GM19463 (cell line): ENCODE data around the gene SELENOF.
A peak's percentile ranks its signal among the peaks of the same experiment; 100 is the strongest.

Source experiments
- ATAC-seq: cut with Tn5 transposase; IDR thresholded peaks from one replicate; pipeline ENCODE4 v1.9.1; 2021; ENCODE audit warnings: mild to moderate bottlenecking, moderate library complexity; ENCODE audit not compliant: unreplicated experiment

Gene SELENOF

DNA sequence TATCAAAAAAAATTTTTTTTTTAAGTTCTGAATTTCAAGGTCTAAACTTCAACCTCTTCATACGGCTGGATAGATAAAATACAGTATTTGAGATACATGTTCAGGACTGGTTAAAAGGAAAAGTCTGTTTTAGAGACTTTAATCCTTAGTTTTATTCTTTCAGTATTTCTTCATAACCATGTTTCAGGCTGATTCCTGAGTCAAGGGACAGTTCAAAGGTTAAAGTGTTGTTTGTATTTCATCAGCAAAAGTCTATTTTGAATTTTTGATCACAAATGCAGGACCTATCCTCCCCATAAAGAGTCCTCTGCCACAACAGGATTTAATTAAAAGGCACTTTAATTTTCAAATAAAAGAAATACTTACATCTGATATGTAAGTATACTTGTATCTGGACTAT lies 53.5 kb downstream of the SELENOF start:
- no peak for ATAC-seq

DNA sequence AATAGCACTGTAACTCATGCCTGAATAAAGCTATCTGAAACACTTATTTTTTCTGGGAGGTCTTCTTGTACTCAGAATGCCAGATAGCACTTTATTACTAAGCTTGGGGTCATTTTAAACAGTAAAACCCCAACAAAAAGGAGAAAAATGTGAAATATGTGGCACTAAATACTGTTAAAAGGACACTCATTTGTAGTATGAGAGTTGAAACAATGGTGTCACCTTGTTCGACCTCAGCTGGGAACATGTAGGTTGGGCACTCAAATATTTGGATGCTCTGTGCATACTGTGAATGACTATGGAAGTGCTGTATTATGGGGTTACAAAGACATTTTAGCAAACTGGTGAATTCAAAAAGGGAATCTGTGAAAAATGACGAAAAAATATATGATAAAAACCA lies 53.9 kb downstream of the SELENOF start:
- no peak for ATAC-seq

DNA sequence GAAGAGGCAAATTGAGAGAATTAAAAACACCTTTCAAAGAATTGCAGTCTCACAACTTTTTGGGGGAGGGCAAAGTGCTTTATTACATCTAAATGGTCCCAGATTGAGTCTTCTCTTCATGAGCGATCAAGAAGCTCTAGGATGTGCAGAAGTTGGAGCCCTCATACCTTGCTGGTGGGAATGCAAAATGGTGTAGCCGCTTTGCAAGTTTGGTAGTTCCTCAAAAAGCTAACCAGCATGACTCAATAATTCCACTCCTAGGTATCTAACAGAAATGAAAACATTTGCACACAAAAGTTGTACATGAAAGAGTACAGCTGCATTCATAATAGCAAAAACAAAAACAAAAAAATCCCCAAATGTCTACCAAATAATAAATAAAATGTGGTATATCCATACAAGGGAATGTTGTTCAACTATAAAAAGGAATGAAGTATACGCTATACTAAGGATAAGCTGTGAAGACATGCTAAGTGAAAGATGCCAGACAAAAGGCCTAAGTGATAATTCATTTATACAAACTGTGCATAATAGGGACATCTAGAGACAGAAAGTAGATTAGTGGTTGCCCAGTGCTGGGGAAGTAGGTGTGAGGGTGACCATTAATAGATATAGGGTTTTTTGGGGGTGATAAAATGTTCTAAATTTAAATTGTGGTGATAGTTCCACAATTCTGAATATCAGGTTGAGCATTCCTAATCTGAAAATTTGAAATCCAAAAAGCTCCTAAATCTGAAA lies 55.2 kb downstream of the SELENOF start:
- ATAC-seq = no peak

DNA sequence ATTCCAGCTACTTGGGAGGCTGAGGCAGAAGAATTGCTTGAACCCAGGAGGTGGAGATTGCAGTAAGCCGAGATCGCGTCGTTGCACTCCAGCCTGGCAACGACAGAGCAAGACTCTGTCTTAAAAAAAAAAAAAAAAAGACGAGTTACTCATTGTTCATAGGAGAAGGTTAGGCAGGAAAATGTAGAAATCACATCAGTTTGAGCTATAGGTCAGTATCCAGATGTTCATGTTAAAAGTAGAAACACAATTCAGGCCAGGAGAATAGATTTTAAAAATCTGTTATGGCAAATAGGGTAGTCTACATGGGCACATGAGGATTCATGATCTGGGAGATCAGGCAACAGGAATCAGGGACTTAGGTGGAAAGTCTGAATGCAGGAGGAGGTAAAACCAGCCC lies 57.7 kb downstream of the SELENOF start:
- no peak for ATAC-seq

DNA sequence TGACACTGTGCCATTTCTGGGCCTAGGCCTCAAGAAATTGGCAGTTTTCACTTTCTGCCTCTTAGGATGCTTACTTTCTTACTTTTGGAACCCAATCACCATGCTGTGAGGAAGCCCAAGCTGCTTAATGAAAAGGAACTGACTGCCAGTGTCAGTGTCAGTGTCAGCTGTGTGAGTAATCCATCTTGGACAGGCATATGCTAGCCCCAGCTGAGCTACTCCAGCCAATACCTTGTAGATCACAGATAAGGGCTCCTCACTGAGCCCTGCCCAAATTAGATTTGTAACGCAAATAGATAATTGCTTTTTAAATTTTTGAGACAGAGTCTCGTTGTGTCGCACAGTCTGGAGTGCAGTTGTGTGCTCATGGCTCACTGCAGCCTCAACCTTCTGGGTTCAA lies 59.6 kb downstream of the SELENOF start:
- ATAC-seq = no peak

DNA sequence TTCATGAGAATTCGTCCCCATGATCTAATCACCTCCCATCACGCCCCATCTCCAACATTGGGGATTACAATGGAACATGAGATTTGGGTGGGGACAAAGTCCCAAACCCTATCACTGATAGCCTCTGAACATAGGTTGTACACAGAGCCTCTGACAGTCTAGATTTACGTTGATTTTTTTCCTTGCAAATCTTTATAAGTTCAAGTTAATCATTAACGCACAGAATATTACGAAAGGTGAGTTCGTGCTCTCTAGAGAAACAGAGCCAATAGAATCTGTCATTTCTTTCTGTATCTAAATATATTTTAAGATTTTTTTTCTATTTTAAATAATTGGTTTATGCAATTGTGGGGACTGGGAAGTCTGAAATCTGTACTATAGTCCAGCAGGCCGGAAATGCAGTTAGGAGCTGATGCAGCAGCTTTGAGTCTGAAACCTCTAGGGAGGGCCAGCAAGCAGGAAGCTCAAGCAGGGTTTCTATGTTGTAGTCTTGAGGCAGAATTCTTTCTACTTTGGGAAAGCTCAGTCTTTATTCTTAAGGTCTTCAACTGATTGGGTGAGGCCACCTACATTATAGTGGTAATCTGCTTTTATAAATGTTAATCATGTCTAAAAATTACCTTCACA lies 61.0 kb downstream of the SELENOF start:
- no peak for ATAC-seq

DNA sequence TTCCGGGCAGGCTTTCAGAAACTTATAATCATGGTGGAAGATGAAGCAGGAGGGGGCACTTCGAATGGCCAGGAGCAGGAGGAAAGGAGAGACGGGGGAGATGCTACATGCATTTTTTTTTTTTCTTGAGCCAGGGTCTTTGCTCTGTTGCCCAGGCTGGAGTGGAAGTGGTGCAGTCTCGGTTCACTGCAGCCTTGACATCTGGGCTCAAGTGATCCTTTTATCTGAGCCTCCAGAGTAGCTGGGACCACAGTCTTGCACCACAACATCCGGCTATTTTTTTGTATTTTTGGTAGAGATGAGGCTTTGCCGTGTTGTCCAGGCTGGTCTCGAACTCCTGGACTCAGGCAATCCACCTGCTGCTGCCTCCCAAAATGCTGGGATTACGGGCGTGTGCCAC lies 61.6 kb downstream of the SELENOF start:
- ATAC-seq = no peak

DNA sequence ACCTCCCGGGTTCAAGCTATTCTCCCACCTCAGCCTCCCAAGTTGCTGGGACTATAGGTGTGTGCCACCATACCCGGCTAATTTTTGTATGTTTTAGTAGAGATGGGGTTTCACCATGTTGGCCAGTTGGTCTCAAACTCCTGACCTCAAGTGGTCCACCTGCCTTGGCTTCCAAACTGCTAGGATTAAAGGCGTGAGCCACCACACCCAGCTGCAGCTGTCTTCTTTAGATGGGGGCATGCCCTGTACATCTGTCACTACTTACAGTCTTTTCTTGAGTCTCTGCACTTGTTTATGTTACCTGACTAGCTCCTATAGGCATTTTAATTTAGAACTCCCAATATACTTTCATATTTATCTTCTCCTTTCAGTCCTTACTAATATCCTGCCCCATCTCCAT lies 64.2 kb downstream of the SELENOF start:
- ATAC-seq = no peak

DNA sequence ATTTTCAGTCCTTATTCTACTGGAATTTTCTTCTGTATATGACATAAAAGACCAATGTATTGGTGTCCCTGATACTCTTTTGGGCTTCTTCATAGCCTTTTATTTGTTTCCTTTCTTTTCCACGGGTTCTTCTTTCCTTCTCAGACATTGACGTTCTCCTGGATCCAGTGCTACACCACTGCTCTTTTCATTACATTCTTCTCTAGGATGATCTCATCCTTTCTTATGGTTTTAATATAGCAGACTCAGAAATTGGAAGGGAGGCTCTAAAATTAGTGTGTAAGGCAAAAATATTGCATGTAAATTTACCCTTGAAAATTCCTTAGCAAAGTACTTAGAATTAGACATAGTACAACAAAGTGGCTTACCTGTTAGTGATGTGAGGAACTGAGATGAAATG lies 65.3 kb downstream of the SELENOF start:
- ATAC-seq = no peak

DNA sequence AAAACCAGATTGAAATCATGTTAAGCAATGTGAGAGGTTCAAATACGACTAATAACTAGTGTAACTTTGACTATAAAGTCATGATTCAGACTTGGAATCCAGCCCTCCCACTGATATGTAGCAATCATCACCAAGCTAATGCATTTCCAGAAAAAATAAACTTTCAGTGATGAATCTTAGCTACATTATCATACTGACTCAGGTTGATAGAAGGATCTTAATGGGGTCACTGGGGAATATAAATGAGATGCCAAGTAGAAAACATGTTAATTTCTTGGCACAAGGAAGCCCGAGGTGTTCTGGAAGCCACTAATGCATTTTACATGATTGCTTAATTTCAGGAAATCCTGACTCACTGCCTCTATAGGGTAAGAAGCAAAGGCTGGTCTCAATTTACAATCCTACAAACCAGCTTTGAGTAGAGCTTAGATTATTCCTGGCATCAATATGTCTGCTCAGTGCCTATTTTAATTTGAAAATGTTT lies 67.7 kb downstream of the SELENOF start:
- no peak for ATAC-seq

DNA sequence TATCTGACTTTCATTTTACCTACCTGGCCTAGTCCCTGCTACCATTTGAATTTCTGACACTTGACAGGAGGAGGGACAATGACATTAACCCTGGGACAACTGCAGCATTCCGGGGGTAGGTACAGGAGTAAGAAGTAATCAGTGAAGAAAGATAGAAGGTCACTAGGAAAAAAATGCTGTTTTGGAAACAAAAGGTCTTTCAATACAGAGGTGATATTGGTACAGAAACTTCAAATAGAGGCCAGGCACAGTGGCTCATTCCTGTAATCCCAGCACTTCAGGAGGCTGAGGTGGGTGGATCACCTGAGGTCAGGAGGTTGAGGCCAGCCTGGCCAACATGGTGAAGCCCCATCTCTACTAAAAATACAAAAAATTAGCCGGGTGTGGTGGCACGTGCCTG lies 68.4 kb downstream of the SELENOF start:
- ATAC-seq = no peak

DNA sequence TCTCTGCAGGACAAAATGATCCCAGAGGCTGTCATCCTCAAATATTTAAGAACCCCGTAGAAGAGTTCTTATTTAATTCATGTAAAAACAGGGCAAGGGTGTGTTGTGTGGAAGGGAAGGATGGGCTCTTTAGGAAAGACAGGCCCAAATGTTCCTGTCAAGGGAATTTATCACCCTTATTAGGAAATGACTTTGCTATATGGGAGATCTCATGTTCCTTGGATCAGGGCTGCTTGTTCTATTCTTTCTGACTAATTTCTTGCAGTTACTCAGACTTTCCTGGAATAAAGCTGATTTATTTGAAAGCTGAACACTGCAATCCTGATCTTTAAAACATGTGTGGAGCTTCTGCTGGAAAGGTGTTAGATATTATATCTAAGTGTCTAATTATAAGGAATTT lies 72.8 kb downstream of the SELENOF start:
- ATAC-seq = no peak

DNA sequence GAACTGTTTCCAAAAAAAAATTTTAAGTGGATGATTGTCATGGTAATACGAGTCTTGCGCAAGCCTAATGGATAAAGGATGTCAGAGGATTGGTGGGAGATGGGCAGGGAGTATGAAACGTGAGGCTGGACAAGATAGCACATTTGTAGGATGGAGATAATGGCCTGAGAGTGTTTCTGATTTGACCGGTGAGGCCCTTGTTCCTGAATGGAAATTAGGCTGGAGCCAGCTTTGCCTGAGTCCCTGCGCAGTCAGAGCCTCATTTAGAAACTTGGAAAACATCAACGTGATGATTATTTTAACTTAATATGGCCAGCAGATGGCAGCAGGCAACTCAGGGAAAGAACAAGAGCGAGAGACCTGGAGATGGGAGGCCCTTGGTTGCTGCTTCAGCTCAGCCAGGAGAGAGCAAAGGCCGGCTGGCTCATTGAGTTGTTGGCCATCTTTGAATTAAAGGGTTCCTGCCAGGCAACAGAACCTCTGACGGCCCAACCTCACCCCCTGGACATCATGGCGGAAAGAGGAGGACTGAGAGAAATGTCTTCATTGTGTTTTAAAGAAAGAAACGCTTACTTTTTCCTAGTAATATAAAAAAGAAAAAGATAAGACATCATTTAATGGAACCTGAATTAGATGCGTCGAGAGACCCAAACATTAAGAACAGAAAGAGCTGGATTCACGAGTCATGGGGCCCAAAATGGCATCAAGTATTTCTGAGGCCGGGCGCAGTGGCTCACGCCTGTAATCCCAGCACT lies 80.3 kb downstream of the SELENOF start:
- peak; percentile 93 for ATAC-seq

DNA sequence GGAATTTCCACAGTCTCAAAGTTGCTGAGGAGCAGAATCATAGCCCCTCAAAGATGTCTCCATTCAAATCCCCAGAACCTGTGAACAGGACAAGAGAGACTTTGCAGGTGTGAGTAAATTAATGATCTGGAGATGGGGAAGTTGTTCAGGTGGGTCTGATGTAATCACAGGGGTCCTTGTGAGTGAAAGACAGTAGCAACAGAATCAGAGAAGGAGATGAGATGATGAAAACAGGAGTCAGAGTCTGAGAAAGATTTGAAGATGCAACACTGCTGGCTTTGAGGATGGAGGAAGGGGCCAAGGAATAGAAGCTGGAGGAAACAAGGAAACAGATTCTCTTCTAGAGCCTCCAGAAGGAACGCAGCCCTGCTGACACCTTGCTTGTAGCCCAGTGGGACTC lies 81.5 kb downstream of the SELENOF start:
- ATAC-seq = no peak

DNA sequence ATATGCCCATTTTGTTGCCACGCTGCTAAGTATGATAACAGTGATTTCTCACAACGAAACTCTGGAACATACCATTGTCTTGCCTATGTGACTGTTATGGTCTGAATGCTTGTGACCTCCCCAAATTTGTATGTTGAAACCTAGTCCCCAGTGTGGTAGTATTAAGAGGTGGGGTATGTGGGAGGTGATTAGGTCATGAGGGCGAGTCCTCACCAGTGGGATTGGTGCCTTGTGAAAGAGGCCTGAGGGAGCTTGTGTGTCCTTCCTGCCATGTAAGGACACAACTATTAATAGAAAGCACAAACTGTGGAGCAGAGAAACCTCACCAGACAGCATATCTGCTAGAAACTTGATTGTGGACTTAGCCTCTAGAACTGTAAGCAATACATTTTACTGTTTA lies 84.6 kb downstream of the SELENOF start:
- ATAC-seq = no peak

DNA sequence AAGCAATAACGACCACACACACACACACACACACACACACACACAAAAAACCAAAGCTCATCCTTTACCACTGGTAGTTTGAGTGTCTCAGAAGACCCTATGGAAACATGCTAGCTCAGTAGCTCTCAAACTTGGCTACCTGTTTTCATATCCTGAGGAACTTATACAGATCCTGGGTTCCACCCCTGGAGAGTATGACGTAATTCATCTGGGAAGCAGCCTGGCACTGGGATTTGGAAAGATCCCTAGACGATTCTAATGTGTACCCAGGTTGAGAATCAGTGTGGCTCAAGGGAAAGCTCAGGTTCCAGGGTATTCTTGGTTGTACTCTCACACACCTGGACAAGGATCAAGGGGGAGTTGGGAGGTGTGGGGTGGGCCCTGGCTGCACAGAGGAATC lies 85.9 kb downstream of the SELENOF start:
- ATAC-seq = no peak

DNA sequence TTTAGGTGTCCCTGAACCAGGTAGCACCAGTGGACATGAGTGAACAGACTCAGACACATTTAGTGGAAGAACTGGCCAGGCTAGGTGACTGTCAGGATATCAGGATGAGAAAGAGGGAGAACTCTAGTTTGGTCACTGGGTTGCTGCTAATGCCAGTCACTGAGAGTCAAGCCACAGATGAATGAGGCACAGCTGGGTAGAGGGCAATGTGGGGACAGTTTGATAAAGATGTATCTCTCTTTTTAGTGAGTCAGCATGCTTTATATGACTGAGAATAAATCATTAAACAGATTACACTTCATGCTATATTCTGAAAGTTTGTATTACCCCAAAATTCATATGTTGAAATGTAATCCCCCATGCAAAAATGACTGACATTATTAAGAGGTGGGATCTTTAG lies 87.1 kb downstream of the SELENOF start:
- no peak for ATAC-seq

DNA sequence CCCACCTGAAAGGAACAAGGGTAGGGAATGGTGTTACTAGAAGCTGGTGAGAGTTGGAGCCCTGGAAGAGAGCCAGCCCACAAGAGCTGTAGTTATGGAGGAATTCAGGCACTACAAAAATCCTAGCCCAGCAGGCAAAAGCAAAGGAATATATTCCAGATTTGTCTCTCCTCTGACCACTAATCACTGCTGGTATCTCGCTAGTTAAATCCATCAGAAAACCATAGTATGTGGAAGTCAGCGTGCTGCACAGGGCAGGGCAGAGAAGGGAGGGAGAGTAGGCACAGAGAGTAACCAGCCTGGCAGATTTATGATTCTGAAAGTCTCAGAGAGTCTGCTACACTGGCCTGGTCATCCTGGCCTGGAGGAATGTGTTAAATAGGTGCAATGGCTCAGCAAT lies 88.6 kb downstream of the SELENOF start:
- no peak for ATAC-seq

DNA sequence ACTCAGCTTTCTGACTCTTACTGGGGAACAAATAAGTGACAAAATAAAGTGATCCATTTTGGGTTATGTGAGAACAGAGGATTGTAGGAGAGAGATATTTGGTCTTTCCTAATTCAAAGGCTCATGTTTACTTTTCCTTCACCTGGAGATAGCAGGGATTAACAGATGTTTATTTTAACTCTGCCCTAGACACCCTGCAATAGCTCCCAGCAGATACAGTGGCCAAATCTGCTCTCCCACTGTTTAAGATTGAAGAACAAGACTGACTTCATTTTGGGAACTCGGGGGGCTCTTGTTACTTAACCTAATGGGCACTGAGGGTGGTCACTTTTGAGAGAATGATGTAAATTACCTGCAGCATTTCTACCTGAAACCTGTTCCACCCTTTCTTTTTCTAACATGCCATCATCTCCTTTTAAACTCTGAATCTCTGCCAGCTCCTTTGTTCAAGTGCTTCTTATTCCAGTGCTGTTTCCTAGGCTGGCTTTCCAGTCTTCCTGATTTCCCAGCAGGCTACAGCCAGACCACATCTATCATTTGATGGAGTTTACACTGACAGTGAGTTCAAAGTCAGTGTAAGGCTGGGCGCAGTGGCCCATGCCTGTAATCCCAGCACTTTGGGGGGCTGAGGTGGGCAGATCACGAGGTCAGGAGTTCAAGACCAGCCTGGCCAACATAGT lies 90.0 kb downstream of the SELENOF start:
- ATAC-seq = no peak

DNA sequence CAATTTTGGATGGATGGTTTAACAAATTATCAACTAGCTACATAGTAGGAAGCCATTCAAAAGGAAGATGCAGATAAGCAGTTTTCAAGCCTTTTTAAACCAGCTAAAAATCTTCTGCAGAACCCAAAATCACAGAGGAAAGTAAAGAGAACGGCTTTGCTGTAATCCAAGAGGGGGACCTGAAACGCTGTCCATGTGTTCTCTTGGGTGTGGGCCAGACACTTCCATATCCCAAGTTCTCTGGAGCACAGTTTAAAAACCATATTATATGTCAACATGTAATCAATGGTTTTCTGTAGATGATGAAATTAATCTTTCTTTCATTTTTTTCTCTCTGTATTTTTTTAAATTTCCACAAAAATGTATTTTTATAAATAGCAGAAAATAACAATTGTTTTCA lies 90.5 kb downstream of the SELENOF start:
- no peak for ATAC-seq

DNA sequence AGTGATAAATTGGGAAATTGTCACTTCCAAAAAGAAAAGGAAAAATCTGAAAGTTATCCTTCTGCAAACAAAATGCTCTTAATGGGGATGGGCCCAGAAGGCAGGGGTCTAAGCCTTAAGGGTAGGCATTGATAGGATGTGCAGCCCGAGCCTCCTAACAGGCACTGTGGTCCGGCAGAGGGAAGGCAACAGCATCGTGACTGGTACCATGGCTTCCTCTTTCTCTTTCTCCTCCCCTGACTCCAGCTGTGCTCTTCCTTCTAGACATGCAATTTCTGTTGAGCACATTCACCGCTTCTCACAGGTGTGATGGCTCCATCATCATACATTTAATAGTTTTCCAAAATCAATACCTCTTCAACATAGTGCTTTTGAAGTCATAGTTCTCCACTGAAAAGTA lies 91.5 kb downstream of the SELENOF start:
- ATAC-seq = no peak
